ENCODE results near the gene DOK5.

- TF ChIP-seq EZH2phosphoT487 (IDR thresholded peaks at IDR 0.05; ENCODE audit: low read length) = no peak
- TF ChIP-seq CTCF (IDR thresholded peaks at IDR 0.05; ENCODE audit: low read length) = no peak
Measured at GRCh38 chr20:54450207-54450606, 25.2 kb upstream of the DOK5 start.
